Right hindlimb (tissue), 1 donor: ENCODE data around the gene CAMSAP2.
"Not testable (repeated sequence)": the region's sequence is repeated elsewhere in the genome, so short reads cannot be mapped to it uniquely, and the experiment has no call there.

ENCODE experiments used
- DNase-seq: peaks from one replicate; pipeline ENCODE4 v3.0.0-alpha.2; 2018

Gene CAMSAP2

DNA sequence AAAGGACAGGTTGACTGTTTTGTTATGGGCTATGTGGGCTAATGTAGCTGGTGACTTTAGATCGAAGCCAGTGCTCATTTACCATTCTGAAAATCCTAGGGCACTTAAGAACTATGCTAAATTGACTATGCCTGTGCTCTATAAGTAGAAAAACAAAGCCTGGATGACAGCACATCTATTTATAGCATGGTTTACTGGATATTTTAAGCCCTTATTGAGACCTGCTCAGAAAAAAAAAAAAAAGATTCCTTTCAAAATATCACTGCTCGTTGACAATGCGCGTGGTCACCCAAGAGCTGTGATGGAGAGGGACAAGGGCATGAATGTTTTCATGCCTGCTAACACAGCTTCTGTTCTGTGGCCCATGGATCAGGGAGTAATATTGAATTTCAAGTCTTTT, 48.1 kb downstream of the CAMSAP2 start:
- DNase-seq: no peak

DNA sequence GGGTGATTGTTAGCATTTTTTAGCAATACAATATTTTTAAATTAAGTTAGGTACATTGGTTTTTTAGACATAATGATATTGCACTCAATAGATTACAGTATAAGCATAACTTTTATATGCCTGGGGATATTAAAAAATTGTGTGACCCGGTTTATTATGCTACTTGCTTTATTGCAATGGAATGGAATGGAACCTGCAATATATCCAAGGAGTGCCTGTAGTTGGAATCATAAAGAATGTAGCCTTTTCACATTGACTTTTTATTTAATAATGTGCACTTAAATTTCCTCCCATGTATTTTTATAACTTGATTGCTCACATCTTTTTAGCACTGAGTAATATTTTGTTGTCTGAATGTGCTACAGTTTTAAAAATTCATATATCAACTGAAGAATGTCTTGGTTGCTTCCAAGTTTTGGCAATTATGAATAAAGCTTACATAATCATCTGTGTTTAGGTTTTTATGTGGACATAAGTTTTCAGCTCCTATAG, 49.2 kb downstream of the CAMSAP2 start:
- DNase-seq: no peak

DNA sequence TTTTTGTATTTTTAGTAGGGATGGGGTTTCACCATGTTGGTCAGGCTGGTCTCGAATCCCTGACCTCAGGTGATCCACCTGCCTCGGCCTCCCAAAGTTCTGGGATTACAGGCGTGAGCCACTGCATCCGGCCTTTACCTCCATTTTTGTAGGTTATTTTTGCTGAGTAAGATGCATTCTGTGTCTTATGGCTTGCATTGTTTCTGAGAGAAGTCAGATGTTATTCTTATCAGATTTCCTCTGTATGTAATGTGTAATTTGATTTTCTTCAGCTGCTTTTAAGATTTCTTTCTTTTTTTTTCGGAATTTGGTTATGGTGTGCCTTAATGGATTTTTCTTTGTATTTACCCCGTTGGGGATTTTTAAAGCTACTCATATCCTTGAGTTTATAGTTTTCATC, 52.3 kb downstream of the CAMSAP2 start:
- DNase-seq: not testable (repeated sequence)

DNA sequence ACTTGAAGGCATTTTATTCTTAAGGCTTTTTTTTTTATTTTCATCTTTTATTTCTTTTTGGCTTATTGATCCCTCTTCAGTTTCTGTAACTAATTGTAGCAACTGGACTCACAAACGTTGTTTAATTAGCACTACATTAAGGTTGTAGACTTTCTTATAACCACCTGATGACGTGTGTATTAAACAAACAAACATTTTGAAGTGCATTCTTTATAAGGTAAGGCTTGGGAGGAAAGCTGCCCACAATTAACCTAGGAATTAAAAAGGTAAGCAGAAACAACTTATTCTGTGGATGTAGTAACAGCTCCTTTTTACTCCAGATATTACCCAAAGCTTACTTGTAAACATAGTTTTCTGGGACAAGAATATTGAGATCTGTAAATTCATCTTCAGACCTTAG, 55.0 kb downstream of the CAMSAP2 start:
- no peak for DNase-seq

DNA sequence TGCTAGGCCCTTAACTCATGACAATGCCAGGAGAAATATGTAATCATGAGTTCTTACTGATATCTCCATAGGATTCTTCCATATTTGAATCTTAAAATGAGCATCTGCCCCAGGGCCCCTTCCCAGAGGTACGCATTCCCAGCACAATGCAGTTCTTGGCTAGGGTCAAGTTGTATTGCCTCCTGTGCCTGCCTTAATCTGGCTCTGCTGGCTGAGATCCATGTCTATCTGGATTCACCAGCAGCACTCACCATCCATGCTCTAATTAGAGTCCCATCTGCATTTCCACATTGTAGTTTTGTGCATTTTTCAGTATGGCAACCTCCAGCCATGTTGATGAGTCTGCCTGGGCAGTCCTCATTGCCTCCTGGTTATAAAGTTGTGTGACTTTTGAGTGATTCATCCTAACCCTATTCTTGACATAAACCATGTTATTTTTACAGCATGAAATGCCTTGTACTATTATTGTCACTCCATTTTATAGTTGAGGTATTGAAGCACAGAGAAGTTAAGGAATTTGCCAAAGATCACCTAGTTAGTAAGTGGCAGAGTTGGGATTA, 55.9 kb downstream of the CAMSAP2 start:
- DNase-seq: no peak

DNA sequence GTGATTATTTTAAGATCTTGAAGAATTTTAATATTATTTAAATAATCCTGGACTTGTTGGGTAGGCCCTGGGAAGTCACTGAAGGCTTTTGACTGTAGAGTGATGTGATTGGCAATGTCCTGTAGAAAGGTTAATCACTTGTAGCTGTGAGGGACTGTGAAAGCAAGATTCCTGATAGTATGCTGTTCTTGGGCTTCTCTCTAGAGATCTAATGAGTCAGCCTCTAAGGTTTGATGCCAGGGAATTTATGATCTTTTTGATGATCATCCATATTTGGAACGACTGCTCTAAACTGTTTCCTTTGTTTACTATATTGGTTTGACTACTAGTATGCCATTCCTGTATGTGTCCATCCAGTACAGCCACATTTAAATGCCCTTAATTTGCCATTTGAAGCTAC, 56.5 kb downstream of the CAMSAP2 start:
- DNase-seq: no peak

DNA sequence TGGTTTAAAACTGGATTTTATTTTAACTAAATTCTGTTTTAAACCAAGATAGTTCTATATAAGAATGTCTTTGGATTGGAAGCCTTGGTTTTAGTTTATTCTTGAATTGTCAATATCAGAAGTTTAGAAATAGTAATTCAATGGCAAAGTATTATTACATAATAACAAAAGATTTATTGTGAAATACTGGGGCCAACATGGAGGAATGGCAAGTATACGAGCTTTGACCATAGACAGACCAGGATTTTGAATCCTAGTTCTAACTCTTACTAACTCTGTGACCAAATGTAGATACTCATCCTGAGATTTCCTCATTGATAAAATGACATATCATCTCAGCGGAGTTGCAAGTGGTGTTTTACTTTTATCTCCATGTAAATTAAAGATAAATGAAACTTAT, 63.3 kb downstream of the CAMSAP2 start:
- DNase-seq: no peak

DNA sequence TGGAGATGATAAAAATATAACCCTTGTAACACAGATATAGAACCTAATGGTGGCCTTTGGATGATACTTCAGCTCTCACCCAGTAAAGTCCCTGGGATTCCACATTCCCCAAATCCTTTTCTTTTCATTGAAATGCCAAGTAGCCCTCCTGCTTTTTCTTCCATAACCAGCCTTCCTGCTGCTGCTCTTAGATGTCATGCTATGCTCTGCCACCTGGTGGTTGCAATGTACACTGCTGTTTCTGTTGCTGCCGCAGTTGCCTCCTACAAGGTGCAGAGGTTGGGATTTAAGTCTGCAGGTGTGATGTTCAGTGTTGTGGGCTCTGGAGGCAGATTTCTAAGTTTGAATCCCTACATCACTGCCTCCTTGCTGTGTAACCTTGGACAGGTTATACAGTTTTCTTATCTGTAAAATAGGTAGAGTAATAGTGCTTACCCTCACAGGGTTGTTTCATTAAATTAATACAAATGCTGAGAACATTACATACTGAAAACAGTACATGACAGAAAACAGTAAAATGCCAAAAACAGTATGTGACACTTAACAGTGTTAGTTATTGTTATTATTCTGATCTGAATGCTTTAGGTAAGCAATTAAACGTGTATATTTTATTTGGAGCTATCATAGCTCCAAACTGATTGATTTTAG, 64.3 kb downstream of the CAMSAP2 start:
- DNase-seq: peak; percentile 73

DNA sequence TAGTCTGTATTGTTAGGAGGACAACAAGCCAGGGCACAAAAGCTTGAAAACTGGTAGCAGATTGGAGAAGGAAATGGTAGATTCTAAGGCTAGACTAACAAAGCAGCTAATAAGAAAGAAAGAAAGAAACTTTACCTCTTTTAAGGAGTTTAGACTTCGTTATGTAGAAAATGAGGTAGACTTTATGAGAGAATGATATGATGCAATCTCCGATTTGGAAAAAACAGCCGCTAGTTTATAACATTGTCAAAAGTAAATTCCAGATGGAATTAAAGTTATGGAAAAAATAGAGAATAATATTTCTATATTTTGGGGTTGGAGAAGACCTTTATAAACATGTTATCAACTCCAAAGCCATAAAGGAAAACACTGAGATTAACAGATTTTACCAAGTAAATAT, 67.0 kb downstream of the CAMSAP2 start:
- DNase-seq: no peak

DNA sequence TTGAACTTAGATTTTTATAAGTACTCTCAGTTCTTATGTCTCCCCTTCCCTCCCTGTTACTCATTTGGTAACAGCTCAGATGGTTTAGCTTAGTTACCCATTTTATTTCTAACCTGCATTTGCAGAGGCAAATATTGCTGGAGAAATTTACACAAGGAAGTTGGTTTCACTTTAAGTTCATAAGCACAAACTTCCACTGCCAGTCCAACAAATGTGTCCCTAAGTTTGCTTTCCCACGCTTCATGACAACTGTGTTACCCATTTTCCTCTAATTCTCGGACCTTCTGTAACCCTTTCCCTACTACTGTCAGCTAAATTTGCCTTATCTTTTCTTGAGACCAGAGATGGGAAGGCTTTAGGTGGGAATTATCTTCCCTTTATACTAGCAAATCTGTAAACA, 70.2 kb downstream of the CAMSAP2 start:
- DNase-seq: no peak

DNA sequence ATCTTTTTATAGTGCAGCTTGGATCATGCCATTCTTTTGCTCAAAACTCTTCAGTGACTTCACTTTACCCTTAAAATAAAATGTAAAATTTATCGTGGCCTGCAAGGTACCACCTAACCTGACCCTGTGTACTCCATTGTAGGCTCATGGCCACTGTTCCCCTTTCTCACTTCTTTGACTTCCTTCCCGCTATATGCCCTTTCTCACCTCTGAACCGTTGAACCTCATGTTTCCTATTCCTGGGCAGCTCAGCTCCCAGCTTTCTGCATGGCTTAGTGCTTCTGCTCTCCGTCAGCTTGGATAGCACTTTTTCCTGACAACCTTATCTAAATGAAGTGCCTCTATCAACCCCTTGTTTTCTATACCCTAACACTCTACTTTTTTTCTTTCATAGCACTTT, 73.0 kb downstream of the CAMSAP2 start:
- no peak for DNase-seq

DNA sequence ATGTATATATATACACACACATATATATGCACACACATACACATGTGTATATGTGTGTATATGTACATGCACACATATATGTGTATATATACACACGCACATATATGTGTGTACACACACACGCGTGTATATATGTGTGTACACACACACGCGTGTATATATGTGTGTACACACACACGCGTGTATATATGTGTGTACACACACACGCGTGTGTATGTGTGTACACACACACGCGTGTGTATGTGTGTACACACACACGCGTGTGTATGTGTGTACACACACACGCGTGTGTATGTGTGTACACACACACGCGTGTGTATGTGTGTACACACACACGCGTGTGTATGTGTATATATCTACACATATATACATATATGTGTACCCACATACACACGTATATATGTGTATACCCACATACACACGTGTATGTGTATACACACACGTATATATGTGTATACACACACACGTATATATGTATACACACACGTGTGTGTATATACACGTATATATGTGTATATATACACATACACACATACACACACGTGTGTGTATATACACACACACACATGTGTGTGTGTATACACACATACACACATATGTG, 78.0 kb downstream of the CAMSAP2 start:
- DNase-seq: not testable (repeated sequence)

DNA sequence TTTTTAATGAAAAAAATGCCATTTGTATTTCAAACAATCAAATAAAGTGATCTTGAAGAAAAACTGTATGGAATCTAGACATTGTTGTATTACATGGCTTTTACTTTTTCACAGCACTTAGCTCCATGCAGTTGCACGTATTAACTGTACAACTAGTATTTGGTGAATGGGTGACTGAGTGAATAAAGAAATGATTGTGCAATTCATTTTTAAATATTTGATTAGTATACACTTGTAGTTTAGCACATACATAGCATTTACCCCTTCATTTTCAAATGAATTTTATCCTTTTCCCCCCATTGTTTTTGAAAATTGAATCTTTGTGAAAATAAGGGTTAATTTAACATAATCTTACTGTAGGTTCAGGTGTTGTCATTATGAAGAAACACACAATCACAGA, 79.6 kb downstream of the CAMSAP2 start:
- no peak for DNase-seq

DNA sequence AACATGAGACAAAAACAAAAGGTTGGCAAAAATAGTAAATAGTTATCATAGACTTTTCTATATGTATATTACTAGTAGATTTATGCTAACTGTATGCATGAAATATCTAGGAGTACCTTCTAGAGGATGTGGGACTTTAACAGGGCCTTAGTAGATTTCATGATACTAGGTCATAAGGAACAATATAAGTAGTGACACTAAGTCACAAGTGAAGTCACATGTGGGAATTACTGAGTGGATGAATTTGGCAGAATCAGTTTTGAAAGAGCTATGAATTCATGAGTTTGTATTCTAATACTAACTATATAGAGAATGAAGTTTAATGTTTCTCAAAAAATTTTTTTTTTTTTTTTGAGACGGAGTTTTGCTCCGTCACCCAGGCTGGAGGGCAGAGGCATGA, 81.0 kb downstream of the CAMSAP2 start:
- DNase-seq: no peak

DNA sequence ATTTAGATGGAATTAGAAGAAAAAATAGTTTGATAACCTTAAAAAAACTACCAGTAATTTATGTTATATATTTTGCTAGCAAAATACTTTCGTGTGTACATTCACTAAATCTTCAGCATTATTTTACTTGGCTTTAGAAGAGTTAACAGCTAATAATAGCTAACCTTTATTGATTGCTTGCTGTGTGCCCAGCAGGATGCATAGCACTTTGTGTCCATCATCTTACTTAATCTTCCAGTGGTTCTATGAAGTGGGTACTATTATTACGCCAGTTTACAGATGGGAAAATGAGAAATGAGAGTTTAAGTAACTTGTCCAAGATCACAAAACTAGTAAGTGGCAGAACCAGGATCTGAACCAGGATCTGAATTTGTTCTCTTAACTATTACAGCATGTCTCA, 92.4 kb downstream of the CAMSAP2 start:
- DNase-seq: no peak

DNA sequence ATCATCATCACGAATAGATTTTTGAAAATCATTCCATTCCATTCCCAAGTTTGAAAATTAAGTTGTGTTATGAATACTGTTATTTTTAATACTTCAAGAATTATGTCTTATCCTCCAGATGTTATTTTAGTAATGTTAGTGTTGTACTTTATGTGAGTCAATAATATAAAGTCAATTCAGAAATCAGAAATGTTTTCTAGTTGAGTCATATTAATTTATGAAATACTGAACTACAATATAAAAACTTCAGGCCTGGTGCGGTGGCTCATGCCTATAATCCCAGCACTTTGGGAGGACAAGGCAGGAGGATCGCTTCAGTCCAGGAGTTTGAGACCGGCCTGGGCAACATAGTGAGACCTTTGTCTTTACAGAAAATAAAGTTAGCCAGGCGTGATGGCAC, 95.7 kb downstream of the CAMSAP2 start:
- DNase-seq: no peak

DNA sequence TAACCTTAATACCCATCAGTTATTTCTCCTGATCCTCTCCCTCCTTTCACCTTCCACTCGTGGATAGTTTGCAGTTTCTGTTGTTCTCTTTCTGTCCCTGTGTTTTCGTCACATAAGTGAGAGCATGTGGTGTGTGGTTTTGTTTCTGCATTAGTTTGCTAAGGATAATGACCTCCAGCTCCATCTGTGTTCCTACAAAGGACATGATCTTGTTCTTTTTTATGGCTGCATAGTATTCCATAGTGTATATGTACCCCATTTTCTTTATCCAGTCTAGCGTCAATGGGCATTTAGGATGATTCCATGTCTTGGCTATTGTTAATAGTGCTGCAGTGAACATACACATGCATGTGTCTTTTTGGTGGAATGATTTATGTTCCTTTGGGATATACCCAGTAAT, 97.5 kb downstream of the CAMSAP2 start:
- no peak for DNase-seq

DNA sequence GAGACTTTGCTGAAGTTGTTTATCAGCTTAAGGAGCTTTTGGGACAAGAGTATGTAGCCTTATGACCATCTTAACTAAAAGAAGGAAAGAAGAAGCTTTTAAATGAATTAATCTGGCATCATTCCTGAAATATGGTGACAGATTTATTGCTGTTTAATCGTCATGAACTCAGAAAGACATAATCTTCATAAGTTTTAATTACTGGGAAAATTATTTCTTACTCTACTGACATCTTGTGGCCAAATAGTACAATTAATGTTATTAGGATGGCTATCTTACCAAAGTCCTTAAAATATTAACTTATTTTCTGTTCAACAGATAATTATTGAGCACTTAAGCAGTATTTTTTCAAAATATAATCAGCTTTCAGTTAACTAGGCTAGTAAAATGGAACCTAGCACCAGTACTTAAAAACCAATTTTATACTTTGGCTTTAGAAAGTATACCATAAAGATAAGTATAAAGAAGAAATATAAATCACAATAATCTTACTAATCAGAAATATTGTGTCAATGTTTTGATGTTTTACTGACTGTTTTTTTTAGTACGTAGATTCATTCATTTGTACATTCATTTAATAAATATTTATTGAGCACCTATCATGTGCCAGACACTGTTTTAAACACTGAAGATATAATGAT, 99.4 kb downstream of the CAMSAP2 start:
- DNase-seq: no peak

DNA sequence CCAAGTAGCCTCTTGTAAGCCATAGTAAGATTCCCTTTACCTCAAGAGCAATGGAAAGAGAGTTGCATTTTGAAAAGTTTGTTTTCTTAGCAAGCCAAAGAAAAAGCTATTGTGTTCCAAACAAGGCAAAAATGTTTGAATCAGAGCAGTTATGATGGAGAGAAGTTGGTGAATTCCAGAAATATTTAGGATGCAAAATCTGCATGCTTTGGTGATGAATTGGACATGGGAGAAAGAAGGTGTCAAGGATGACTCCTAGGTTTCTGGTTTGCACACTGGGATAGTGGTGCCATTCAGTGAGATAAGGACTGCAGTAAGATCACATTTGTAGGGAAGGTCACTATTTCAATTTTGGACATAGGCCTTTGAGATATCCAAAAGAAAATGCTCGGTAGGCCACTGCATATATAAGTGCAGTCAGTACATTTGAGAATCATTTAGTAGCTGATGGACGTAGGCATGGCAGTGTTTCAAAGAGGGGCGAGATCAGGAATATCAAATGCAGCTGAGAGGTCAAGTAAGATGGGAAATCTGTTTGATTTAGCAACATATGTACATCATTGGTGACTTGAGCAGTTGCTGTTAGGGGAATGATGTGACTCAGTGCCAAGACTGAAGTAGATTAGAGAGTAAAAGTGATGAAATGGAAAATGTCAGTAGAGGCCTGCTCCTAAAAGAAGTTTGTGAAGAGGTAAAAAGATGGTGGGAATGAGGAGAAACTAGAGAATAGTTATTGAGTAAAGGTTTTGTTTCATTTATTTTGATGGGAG, 100.2 kb downstream of the CAMSAP2 start:
- no peak for DNase-seq

DNA sequence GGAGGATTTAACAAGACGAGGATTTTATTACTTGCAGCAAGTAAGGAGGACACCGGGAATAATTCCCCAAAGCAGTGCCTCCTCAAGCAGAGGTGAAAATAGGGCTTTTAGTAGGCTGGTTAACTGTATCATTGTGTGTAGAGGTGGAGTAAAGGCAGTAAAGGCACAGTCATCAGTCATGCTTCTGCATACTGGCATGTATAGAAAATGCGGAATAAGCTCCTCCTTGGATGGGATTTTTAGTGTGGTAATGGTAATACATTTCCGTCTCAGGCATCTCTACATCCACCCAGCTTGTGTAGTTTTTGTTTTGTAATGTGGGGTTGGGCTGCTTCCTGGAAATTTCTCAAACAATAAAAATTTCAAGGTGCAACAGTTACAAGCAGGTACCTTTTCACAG, 106.7 kb downstream of the CAMSAP2 start:
- no peak for DNase-seq

DNA sequence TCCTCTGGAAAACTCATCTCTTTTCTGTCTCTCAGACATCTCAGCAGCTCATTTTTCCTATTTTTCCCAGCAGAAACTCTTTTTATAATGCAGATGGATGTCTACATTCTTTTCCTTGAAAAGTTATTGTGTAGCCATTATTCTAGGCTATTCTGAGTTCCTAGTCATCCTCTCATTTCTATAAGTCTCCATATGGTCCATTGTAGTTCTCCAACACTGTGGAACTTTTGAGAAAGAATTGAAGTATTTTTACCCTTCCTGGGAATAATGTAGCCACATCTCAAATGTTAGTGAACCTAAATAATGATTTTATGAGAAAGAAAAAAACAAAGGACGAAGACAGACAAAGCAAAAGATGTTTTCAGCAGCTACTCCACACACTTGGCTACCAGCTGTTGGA, 107.7 kb downstream of the CAMSAP2 start:
- DNase-seq: no peak

DNA sequence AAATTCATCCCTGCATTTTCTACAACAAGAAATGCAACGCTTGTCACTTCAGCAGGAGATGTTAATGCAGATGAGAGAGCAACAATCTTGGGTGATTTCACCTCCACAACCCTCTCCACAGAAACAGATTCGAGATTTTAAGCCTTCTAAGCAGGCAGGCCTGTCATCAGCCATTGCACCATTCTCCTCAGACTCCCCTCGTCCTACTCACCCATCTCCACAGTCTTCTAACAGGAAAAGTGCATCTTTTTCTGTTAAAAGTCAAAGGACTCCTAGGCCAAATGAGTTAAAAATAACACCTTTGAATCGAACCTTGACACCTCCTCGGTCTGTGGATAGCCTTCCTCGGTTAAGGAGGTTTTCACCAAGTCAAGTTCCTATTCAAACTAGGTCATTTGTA, 110.7 kb downstream of the CAMSAP2 start:
- DNase-seq: no peak

DNA sequence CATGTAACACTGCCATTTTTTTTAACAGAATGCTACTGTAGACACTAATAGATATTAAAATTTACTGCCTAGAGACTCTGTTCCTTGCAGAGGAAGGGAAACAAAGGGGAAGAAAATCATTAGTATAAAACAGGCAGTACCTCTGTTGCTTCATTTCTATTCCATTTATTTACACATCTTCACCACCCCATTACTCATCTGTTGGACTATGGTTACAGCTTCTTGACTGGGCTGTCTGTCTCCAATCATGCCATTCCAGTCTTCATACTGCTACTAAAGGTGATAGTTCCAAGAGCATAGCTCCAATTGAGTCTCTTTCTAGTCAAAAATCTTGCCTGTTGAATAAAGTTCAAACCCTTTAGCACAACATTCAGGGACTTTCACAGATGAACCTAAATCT, 111.9 kb downstream of the CAMSAP2 start:
- no peak for DNase-seq
